Mesenchymal stem cell (in vitro differentiated cells and primary cell): Measurements from ENCODE around the gene KLHDC8B.

Experiments
- DNase-seq: peaks from one replicate; pipeline ENCODE4 v3.0.0-alpha.2; 2013
- H2AFZ ChIP-seq: one replicate; pipeline ENCODE4 v1.6.1; 2013; ENCODE audit warnings: low read depth, mild to moderate bottlenecking, control low read depth, inconsistent platforms, low read length, moderate library complexity
- H2AK5ac ChIP-seq: 2 replicates; pipeline ENCODE4 v1.6.1; 2013; ENCODE audit warnings: low read length, moderate library complexity, mild to moderate bottlenecking, inconsistent platforms; ENCODE audit not compliant: severe bottlenecking
- H2BK120ac ChIP-seq: one replicate; pipeline ENCODE4 v1.6.1; 2013; ENCODE audit warnings: low read depth, mild to moderate bottlenecking, inconsistent platforms, low read length, moderate library complexity
- H2BK12ac ChIP-seq, 2 experiments: one replicate each; pipeline ENCODE4 v1.6.1; 2013; ENCODE audit warnings: inconsistent platforms in 2 of 2, low read length in 2 of 2, mild to moderate bottlenecking in 2 of 2, moderate library complexity in 2 of 2, control low read depth in 1 of 2
- H2BK15ac ChIP-seq: one replicate; pipeline ENCODE4 v1.6.1; 2013; ENCODE audit warnings: mild to moderate bottlenecking, low read depth, inconsistent platforms; ENCODE audit not compliant: poor library complexity, severe bottlenecking
- H2BK5ac ChIP-seq: 2 replicates; pipeline ENCODE4 v1.6.1; 2013; ENCODE audit warnings: low read depth, mild to moderate bottlenecking, low read length, control low read depth, inconsistent platforms; ENCODE audit not compliant: poor library complexity, severe bottlenecking
- H3K14ac ChIP-seq, 2 experiments: one replicate each; pipeline ENCODE4 v1.6.1; 2013; ENCODE audit warnings: inconsistent platforms in 2 of 2, low read length in 2 of 2, control low read depth in 1 of 2, mild to moderate bottlenecking in 1 of 2, moderate library complexity in 1 of 2
- H3K18ac ChIP-seq, 2 experiments: one replicate each; pipeline ENCODE4 v1.6.1; 2013; ENCODE audit warnings: inconsistent platforms in 2 of 2, low read length in 2 of 2, control low read depth in 1 of 2, low read depth in 1 of 2, mild to moderate bottlenecking in 1 of 2
- H3K23ac ChIP-seq, 2 experiments: one replicate each; pipeline ENCODE4 v1.6.1; 2013; ENCODE audit warnings: inconsistent platforms in 2 of 2, low read length in 2 of 2, mild to moderate bottlenecking in 2 of 2, moderate library complexity in 2 of 2, control low read depth in 1 of 2
- H3K27ac ChIP-seq: 2 replicates; pipeline ENCODE4 v1.5.1; 2013; ENCODE audit warnings: mild to moderate bottlenecking, moderate library complexity, low read length, control low read depth, inconsistent platforms; ENCODE audit not compliant: poor library complexity, severe bottlenecking
- H3K27me3 ChIP-seq, 2 experiments: 2 replicates each; pipeline versions ENCODE4 v1.6.1 to v1.7.0; 2013; ENCODE audit warnings: low read length in 2 of 2, mild to moderate bottlenecking in 2 of 2, moderate library complexity in 2 of 2, control low read depth in 1 of 2, inconsistent platforms in 1 of 2; ENCODE audit not compliant: control insufficient read depth in 1 of 2, insufficient read depth in 1 of 2
- H3K36me3 ChIP-seq, 2 experiments: 2 replicates each; pipeline versions ENCODE4 v1.6.1 to v1.7.0; 2013; ENCODE audit warnings: low read length in 2 of 2, control low read depth in 1 of 2, inconsistent platforms in 1 of 2, low read depth in 1 of 2, mild to moderate bottlenecking in 1 of 2; ENCODE audit not compliant: insufficient read depth in 2 of 2, control insufficient read depth in 1 of 2
- H3K4ac ChIP-seq, 2 experiments: one replicate each; pipeline ENCODE4 v1.6.1; 2013; ENCODE audit warnings: inconsistent platforms in 2 of 2, low read length in 2 of 2, mild to moderate bottlenecking in 2 of 2, moderate library complexity in 2 of 2, control low read depth in 1 of 2, low read depth in 1 of 2
- H3K4me1 ChIP-seq: 2 replicates; pipeline ENCODE4 v1.6.1; 2013; ENCODE audit warnings: low read depth, low read length, control low read depth; ENCODE audit not compliant: control insufficient read depth, insufficient read depth
- H3K4me2 ChIP-seq: 2 replicates; pipeline ENCODE4 v1.6.1; 2013; ENCODE audit warnings: low read length, mild to moderate bottlenecking, inconsistent platforms; ENCODE audit not compliant: poor library complexity, severe bottlenecking
- H3K4me3 ChIP-seq, 2 experiments: 2 replicates each; pipeline versions ENCODE4 v1.5.1 to v1.7.0; 2013; ENCODE audit warnings: low read length in 2 of 2, mild to moderate bottlenecking in 2 of 2, control low read depth in 1 of 2, low read depth in 1 of 2; ENCODE audit not compliant: insufficient read depth in 1 of 2
- H3K79me1 ChIP-seq: replicated peaks from 2 replicates; pipeline ENCODE4 v1.6.1; 2013; ENCODE audit warnings: mild to moderate bottlenecking, control low read depth, low read length, inconsistent platforms; ENCODE audit not compliant: poor library complexity, severe bottlenecking
- H3K9ac ChIP-seq: 2 replicates; pipeline ENCODE4 v1.7.0; 2013; ENCODE audit warnings: mild to moderate bottlenecking, low read length, moderate library complexity
- H3K9me3 ChIP-seq: 2 replicates; pipeline ENCODE4 v1.7.0; 2013; ENCODE audit warnings: mild to moderate bottlenecking, low read length; ENCODE audit not compliant: control insufficient read depth
- H4K8ac ChIP-seq: one replicate; pipeline ENCODE4 v1.6.1; 2013; ENCODE audit warnings: inconsistent platforms, mild to moderate bottlenecking, low read length, moderate library complexity
- H4K91ac ChIP-seq: one replicate; pipeline ENCODE4 v1.6.1; 2013; ENCODE audit warnings: mild to moderate bottlenecking, low read length, inconsistent platforms
- WGBS: methylation state at CpG from one replicate; pipeline ENCODE4 v1.1.7; 2013; ENCODE audit warnings: mixed read lengths; 5-methylcytosine and 5-hydroxymethylcytosine counted together

The KLHDC8B gene

DNA sequence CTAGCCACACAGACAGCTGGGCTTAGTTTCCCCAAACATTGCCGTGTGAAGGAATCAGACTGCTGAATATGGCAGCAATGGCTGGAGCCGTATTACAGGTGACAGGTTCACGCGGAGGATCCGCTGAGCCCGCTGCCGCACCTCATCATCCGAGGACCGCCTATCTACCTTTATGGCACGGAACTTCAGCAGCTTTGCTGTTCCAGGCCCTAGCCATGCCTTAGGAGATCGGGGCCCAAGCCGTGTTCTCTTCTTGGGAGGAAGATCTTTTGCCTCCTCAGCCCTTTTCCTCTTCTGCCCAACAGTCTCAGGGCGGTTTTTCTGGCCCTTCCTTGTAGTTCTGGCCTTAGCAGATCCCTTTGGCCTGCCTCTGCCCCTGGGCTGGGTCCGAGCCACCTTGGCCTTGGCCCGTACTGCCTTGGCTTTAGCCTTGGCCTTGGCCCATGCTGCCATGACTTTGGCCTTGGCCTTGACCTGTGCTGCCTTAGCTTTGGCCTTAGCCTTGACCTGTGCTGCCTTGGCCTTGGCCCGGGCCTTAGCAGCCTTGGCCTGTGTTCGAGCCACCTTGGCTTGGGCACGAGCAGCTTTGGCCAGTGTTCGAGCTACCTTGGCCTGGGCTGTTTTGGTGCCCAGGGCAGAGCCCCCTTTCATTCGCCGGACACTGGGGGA, 8.5 kb upstream of the KLHDC8B start:
- H3K36me3 ChIP-seq = peaks cover 31 to 33% of the 10 kb centered on the region in 2 experiments
- H3K4me3 ChIP-seq = no peak overlapping the region
- H3K9me3 ChIP-seq = no peaks in the 10 kb centered on the region
- no peak overlapping the region for H2AFZ ChIP-seq
- no peak overlapping the region for H2AK5ac ChIP-seq
- H3K4me2 ChIP-seq = no peak overlapping the region
- H3K23ac ChIP-seq = no peak overlapping the region
- no peak overlapping the region for H3K18ac ChIP-seq
- H2BK5ac ChIP-seq = no peak overlapping the region
- H3K9ac ChIP-seq = no peak overlapping the region
- DNase-seq = no peak
- H3K79me1 ChIP-seq = peaks cover 30% of the 10 kb centered on the region
- H2BK15ac ChIP-seq = no peak overlapping the region
- H2BK120ac ChIP-seq = no peak overlapping the region
- H3K4ac ChIP-seq = no peak overlapping the region
- H4K8ac ChIP-seq = no peak overlapping the region
- no peak overlapping the region for H2BK12ac ChIP-seq
- H3K27ac ChIP-seq = no peak overlapping the region
- H3K14ac ChIP-seq = no peak overlapping the region
- no peak overlapping the region for H4K91ac ChIP-seq
- H3K27me3 ChIP-seq = no peaks in the 10 kb centered on the region
- 97% methylated on average over 21 of the region's 21 CpGs for WGBS
- H3K4me1 ChIP-seq = peaks cover 26% of the 10 kb centered on the region

DNA sequence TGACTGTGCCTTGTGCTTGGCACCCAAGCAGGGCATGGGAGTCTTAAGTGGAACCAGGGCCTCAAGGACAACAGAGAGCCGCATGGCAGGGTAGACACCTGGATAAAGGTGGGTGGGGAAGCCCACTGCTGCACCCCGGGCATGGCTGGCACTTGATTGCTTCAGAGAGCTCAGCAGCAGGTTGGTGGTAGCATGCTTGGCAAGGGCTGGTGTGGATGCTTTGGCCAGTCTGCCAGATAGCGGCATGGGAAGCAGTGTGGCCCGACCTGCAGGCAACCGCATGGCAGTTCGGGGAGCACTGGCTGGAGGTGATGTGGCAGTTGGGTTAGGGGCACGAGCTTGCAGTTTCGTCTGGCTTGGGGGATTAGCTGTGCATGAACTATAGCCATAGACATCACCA, 7.8 kb upstream of the KLHDC8B start:
- Histone ChIP-seq H2AK5ac (no peak overlapping the region), H3K14ac (no peak overlapping the region), H3K9me3 (no peaks in the 10 kb centered on the region), H3K18ac (no peak overlapping the region), H3K27me3 (no peaks in the 10 kb centered on the region), H3K4me3 (no peak overlapping the region), H3K9ac (no peak overlapping the region), H3K4me2 (no peak overlapping the region), H2AFZ (no peak overlapping the region), H3K36me3 (peaks cover 31 to 33% of the 10 kb centered on the region in 2 experiments), H3K4ac (no peak overlapping the region), H2BK15ac (no peak overlapping the region), H4K8ac (no peak overlapping the region), H3K23ac (no peak overlapping the region), H3K4me1 (peaks cover 23% of the 10 kb centered on the region), H4K91ac (no peak overlapping the region), H3K79me1 (peaks cover 30% of the 10 kb centered on the region), H2BK120ac (no peak overlapping the region), H2BK12ac (no peak overlapping the region), H2BK5ac (no peak overlapping the region), H3K27ac (no peak overlapping the region)
- WGBS = 98% methylated on average over 8 of the region's 8 CpGs
- no peak for DNase-seq

DNA sequence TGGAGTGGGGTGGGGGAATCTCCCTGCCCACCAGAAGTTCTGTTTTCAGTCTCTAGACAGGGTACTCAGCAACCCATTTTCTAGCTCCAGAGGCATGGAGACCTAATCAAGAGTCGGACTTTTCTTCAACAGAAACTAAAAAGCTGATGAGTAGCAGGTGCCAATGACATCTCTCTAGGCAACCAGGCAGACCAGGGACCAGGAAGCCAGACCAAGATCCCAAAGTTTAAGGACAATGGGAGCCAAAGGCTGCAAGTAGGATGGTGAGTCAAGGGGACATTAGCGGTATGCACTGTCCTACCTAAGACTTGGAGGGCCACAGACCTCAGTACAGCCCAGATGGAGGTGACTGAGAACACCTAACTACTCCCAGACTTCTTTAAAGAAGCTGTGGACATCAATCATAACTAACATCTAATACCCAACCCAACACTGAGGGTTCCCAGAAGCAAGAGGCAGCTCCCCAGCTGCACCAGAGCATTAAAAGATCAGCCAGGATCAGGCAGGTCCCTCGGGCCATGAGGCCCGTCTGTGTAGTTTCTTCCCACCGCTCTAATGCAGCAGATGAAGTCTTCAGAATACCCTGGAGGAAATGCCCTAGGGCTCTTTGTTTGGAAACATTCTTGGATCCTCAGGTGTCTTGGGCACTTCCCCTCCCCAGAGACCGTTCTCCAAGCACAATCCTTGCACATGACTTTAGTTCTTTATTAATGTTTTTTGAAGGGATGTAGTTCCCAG, 6.2 kb upstream of the KLHDC8B start:
- no peak overlapping the region for H3K14ac ChIP-seq
- peak; percentile 12 for DNase-seq
- H3K18ac ChIP-seq = peak overlapping the region in 1 of 2 experiments; percentile 58
- no peak overlapping the region for H4K91ac ChIP-seq
- H3K9me3 ChIP-seq = no peaks in the 10 kb centered on the region
- H3K79me1 ChIP-seq = peaks cover 30% of the 10 kb centered on the region
- H2BK5ac ChIP-seq = no peak overlapping the region
- no peak overlapping the region for H2BK12ac ChIP-seq
- peaks cover 31 to 33% of the 10 kb centered on the region in 2 experiments for H3K36me3 ChIP-seq
- no peak overlapping the region for H2BK15ac ChIP-seq
- H2AFZ ChIP-seq = no peak overlapping the region
- peak overlapping the region; percentile 91 for H3K9ac ChIP-seq
- no peak overlapping the region for H3K23ac ChIP-seq
- H3K4me2 ChIP-seq = peak overlapping the region; percentile 79
- H3K4me1 ChIP-seq = peaks cover 19% of the 10 kb centered on the region
- no peak overlapping the region for H2AK5ac ChIP-seq
- peak overlapping the region; percentile 18 for H3K27ac ChIP-seq
- H3K27me3 ChIP-seq = no peaks in the 10 kb centered on the region
- H4K8ac ChIP-seq = no peak overlapping the region
- 50% methylated on average over 5 of the region's 6 CpGs for WGBS
- no peak overlapping the region for H2BK120ac ChIP-seq
- H3K4me3 ChIP-seq = peak overlapping the region; percentile 87 to 92
- H3K4ac ChIP-seq = peak overlapping the region in 1 of 2 experiments; percentile 82
